Thyroid gland (tissue), 4 donors: ENCODE results near the gene SNX27.

Source experiments
- POLR2A ChIP-seq, 2 donors: fragments of 450-650 bp; IDR thresholded peaks; one replicate each; pipeline ENCODE4 v1.6.1; 2017; ENCODE audit warnings: antibody characterized with exemption in 2 of 2, mild to moderate bottlenecking in 2 of 2, moderate library complexity in 1 of 2
- TF ChIP-seq, protein P1 (sequence below), 6 experiments: fragments of 200-600 bp in 3 of 6; fragments of 450-650 bp in 3 of 6; sonication (generic) in 3 of 6; IDR thresholded peaks; one replicate each; pipeline ENCODE4 v1.5.1; 2016 to 2019; ENCODE audit warnings: antibody characterized with exemption in 6 of 6, mild to moderate bottlenecking in 2 of 6, inconsistent platforms in 1 of 6, moderate library complexity in 1 of 6

DNA sequence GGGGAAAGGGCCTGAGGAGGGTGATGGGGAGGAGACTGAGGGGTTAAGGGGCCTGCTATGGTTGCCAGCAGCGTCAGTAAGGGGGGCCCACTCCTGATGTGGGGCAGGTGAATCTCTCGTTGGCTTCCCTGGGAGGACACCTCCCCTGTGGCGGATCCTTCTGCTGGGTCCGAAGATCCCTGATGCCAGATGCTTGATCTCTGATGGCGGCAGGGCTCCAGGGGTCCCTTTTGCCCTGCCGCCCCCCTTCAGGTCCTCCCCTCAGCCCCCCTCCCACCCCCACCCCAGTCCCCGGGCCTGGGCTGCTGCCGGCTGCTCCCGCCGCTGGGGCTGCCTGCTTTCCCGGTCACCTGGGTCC, 104.5 kb downstream of the SNX27 start:
- TF ChIP-seq POLR2A (IDR thresholded peaks at IDR 0.05), result no peak
- TF ChIP-seq, protein P1, sequence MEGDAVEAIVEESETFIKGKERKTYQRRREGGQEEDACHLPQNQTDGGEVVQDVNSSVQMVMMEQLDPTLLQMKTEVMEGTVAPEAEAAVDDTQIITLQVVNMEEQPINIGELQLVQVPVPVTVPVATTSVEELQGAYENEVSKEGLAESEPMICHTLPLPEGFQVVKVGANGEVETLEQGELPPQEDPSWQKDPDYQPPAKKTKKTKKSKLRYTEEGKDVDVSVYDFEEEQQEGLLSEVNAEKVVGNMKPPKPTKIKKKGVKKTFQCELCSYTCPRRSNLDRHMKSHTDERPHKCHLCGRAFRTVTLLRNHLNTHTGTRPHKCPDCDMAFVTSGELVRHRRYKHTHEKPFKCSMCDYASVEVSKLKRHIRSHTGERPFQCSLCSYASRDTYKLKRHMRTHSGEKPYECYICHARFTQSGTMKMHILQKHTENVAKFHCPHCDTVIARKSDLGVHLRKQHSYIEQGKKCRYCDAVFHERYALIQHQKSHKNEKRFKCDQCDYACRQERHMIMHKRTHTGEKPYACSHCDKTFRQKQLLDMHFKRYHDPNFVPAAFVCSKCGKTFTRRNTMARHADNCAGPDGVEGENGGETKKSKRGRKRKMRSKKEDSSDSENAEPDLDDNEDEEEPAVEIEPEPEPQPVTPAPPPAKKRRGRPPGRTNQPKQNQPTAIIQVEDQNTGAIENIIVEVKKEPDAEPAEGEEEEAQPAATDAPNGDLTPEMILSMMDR (IDR thresholded peaks at IDR 0.05), result no peak
